GM12891 (cell line): ENCODE results near the gene TRAPPC2B. TPM values are rescaled to one million over a fixed set of nuclear protein-coding genes. Genes with fewer than 3 reads are reported as not detected.

Source experiments
- DNase-seq: peaks from one replicate; pipeline ENCODE4 v3.0.0; 2011; ENCODE audit warnings: low spot score; ENCODE audit not compliant: insufficient read length
- FAIRE-seq: peaks from 2 replicates; lab custom pipeline; 2011; peaks lifted over from hg19 to GRCh38; lab: Jason Lieb, UNC
- PAX5 ChIP-seq: IDR thresholded peaks from 2 replicates; pipeline ENCODE4 v1.6.1; 2011; ENCODE audit warnings: low read length, moderate library complexity, mild to moderate bottlenecking; ENCODE audit not compliant: insufficient read depth, severe bottlenecking
- POLR2A ChIP-seq: IDR thresholded peaks from 2 replicates; pipeline ENCODE4 v1.6.1; 2011; ENCODE audit warnings: low read depth, low read length, control low read depth
- POLR2AphosphoS5 ChIP-seq: IDR thresholded peaks from 2 replicates; pipeline ENCODE4 v1.6.1; 2011; ENCODE audit warnings: low read depth, low read length, control low read depth
- POU2F2 ChIP-seq: IDR thresholded peaks from 2 replicates; pipeline ENCODE4 v1.6.1; 2011; ENCODE audit warnings: low read depth, mild to moderate bottlenecking, control low read depth, low read length, moderate library complexity
- SPI1 ChIP-seq: IDR thresholded peaks from 2 replicates; pipeline ENCODE4 v1.6.1; 2011; ENCODE audit warnings: low read depth, low read length, control low read depth
- TAF1 ChIP-seq: IDR thresholded peaks from 2 replicates; pipeline ENCODE4 v1.6.1; 2011; ENCODE audit warnings: low read depth, low read length, control low read depth
- polyA plus RNA-seq: library from polyadenylated mRNA; unstranded; fragments of >200 nt; gene quantifications from one replicate; pipeline ENCODE4 v1.2.1, GENCODE V29; 2012; ENCODE audit warnings: low read depth, missing spikeins, inconsistent platforms; ENCODE audit not compliant: missing spikeins

TRAPPC2B gene
- 16.3 TPM for polyA plus RNA-seq

- FAIRE-seq (peak; percentile 100), DNase-seq (peak; percentile 83)
- TF ChIP-seq POU2F2 (peak; percentile 89), SPI1 (no peak), POLR2A (peak; percentile 90), POLR2AphosphoS5 (peak; percentile 74), TAF1 (peak; percentile 69; the same call in 1 of the 2 replicates), PAX5 (peak; percentile 46)
Observed at GRCh38 chr19:57362997-57363687, at the start of gene TRAPPC2B, which contains the start of gene ZNF547. TRAPPC2B (plus strand) TSS chr19:57363551; CDS start chr19:57364834, 1,283 bp downstream. ZNF547 (plus strand) TSS chr19:57363551; CDS start chr19:57368556, 5,005 bp downstream.

GRCh38 chr19:57314146-57314545 is 49.2 kb upstream of the TRAPPC2B start:
- FAIRE-seq, result no peak
- DNase-seq, result no peak
- TF ChIP-seq POLR2A (no peak), POU2F2 (no peak), SPI1 (no peak), POLR2AphosphoS5 (no peak), PAX5 (no peak), TAF1 (no peak)

GRCh38 chr19:57317503-57317902 is 45.8 kb upstream of the TRAPPC2B start:
- TF ChIP-seq POU2F2, result no peak
- TF ChIP-seq PAX5, result no peak
- TF ChIP-seq POLR2AphosphoS5, result no peak
- no peak for TF ChIP-seq POLR2A
- no peak for TF ChIP-seq SPI1
- TF ChIP-seq TAF1, result no peak
- DNase-seq (no peak), FAIRE-seq (no peak)

- TF ChIP-seq POLR2A, result no peak
- TF ChIP-seq TAF1, result no peak
- TF ChIP-seq PAX5, result no peak
- TF ChIP-seq SPI1, result no peak
- no peak for TF ChIP-seq POU2F2
- no peak for TF ChIP-seq POLR2AphosphoS5
- no peak for DNase-seq
- no peak for FAIRE-seq
Observed at GRCh38 chr19:57319869-57320179, 43.5 kb upstream of the TRAPPC2B start.

- TF ChIP-seq TAF1 (peak; percentile 75), PAX5 (peak; percentile 48), POU2F2 (peak; percentile 67), SPI1 (peak; percentile 30; the same call in 1 of the 2 replicates), POLR2AphosphoS5 (peak; percentile 81), POLR2A (peak; percentile 94)
- FAIRE-seq, result peak; percentile 100
- peak; percentile 96 for DNase-seq
Observed at GRCh38 chr19:57320180-57321084, 42.9 kb upstream of the TRAPPC2B start, which contains the start of gene ZNF543. ZNF543 (plus strand) TSS chr19:57320472; CDS start chr19:57320854, 382 bp downstream.

- no peak for FAIRE-seq
- TF ChIP-seq POLR2A, result no peak
- TF ChIP-seq SPI1, result no peak
- no peak for TF ChIP-seq POLR2AphosphoS5
- no peak for TF ChIP-seq TAF1
- no peak for TF ChIP-seq PAX5
- no peak for TF ChIP-seq POU2F2
- no peak for DNase-seq
Observed at GRCh38 chr19:57321116-57321515, 42.2 kb upstream of the TRAPPC2B start.

- TF ChIP-seq POLR2AphosphoS5, result 0 out of 2 replicates have a peak, but pooled peaks have one; percentile 6
- TF ChIP-seq SPI1, result no peak
- no peak for FAIRE-seq
- no peak for DNase-seq
Observed at GRCh38 chr19:57321751-57322150, 41.6 kb upstream of the TRAPPC2B start.

- DNase-seq (no peak), FAIRE-seq (no peak)
- TF ChIP-seq POLR2AphosphoS5, result no peak
- TF ChIP-seq SPI1, result no peak
- no peak for TF ChIP-seq PAX5
- no peak for TF ChIP-seq POLR2A
- TF ChIP-seq TAF1, result no peak
- TF ChIP-seq POU2F2, result no peak
Observed at GRCh38 chr19:57324992-57325391, 38.4 kb upstream of the TRAPPC2B start.

- DNase-seq, result no peak
- TF ChIP-seq POLR2A (no peak), TAF1 (no peak), POU2F2 (no peak), SPI1 (no peak), POLR2AphosphoS5 (no peak), PAX5 (no peak)
- FAIRE-seq, result no peak
Observed at GRCh38 chr19:57327993-57328392, 35.4 kb upstream of the TRAPPC2B start.
